Suprapubic skin (tissue), 4 donors: ENCODE measurements around the gene URAD. TPM values are rescaled to one million over a fixed set of nuclear protein-coding genes. Genes with fewer than 3 reads are reported as not detected.

Source experiments
- DNase-seq, 2 donors: peaks; one replicate each; pipeline ENCODE4 v3.0.0-alpha.2; 2019; ENCODE audit warnings: low spot score in 2 of 2
- H3K27ac ChIP-seq: fragments of 200-600 bp; sonication (generic); one replicate; pipeline ENCODE4 v1.5.1; 2019
- H3K27me3 ChIP-seq: fragments of 200-600 bp; sonication (generic); one replicate; pipeline ENCODE4 v1.5.1; 2019
- H3K36me3 ChIP-seq: fragments of 200-600 bp; sonication (generic); one replicate; pipeline ENCODE4 v1.5.1; 2019
- H3K4me1 ChIP-seq: fragments of 200-600 bp; sonication (generic); one replicate; pipeline ENCODE4 v1.5.1; 2019
- H3K4me3 ChIP-seq: fragments of 200-600 bp; sonication (generic); one replicate; pipeline ENCODE4 v1.5.1; 2019; ENCODE audit warnings: mild to moderate bottlenecking
- H3K9me3 ChIP-seq: fragments of 200-600 bp; sonication (generic); one replicate; pipeline ENCODE4 v1.5.1; 2019
- CTCF ChIP-seq, 2 donors: fragments of 200-600 bp in 1 of 2; fragments of 450-650 bp in 1 of 2; sonication (generic) in 1 of 2; IDR thresholded peaks; one replicate each; pipeline ENCODE4 v1.5.1; 2016 to 2019; ENCODE audit warnings: antibody characterized with exemption in 2 of 2, mild to moderate bottlenecking in 1 of 2, moderate library complexity in 1 of 2
- EP300 ChIP-seq: sonication (generic); formaldehyde crosslinking; IDR thresholded peaks from one replicate; pipeline ENCODE4 v1.6.1; 2017; ENCODE audit warnings: antibody characterized with exemption
- POLR2A ChIP-seq, 2 donors: fragments of 450-650 bp; IDR thresholded peaks; one replicate each; pipeline ENCODE4 v1.6.1; 2017; ENCODE audit warnings: antibody characterized with exemption in 2 of 2, mild to moderate bottlenecking in 2 of 2, moderate library complexity in 2 of 2
- POLR2AphosphoS5 ChIP-seq, 3 donors: sonication (generic); formaldehyde crosslinking; IDR thresholded peaks; one replicate each; pipeline ENCODE4 v1.6.1; 2017; ENCODE audit warnings: antibody characterized with exemption in 3 of 3
- WGBS: methylation state at CpG from one replicate; pipeline ENCODE4 v1.1.5; 2018; 5-methylcytosine and 5-hydroxymethylcytosine counted together
- total RNA-seq, 4 donors: library from RNA; depleted of rRNA; stranded (reverse); fragments of >200 nt; gene quantifications; one replicate each; pipeline ENCODE4 v1.1.0, GENCODE V29; 2016

URAD gene
- total RNA-seq, 4 donors from 2014 or later = not detected

GRCh38 chr13:27973291-27973690, 15.2 kb downstream of the URAD start:
- H3K4me3 ChIP-seq = no peak overlapping the region
- TF ChIP-seq POLR2A (IDR thresholded peaks at IDR 0.05) (no peak), CTCF (IDR thresholded peaks at IDR 0.05) (no peak), EP300 (no peak), POLR2AphosphoS5 (IDR thresholded peaks at IDR 0.05) (no peak)
- no peaks in the 10 kb centered on the region for H3K9me3 ChIP-seq
- no peak overlapping the region for H3K27ac ChIP-seq
- WGBS = 21% methylated on average over 5 of the region's 5 CpGs
- peaks cover 100% of the 10 kb centered on the region for H3K27me3 ChIP-seq
- peak in 1 of 2 donors; percentile 50 for DNase-seq
- peaks cover 22% of the 10 kb centered on the region for H3K4me1 ChIP-seq
- no peaks in the 10 kb centered on the region for H3K36me3 ChIP-seq

- TF ChIP-seq POLR2AphosphoS5 (IDR thresholded peaks at IDR 0.05) = no peak
- no peak for TF ChIP-seq CTCF (IDR thresholded peaks at IDR 0.05)
- TF ChIP-seq POLR2A (IDR thresholded peaks at IDR 0.05) = no peak
- no peak for TF ChIP-seq EP300
- H3K27ac ChIP-seq = no peak overlapping the region
- peaks cover 100% of the 10 kb centered on the region for H3K27me3 ChIP-seq
- DNase-seq = no peak
- peaks cover 22% of the 10 kb centered on the region for H3K4me1 ChIP-seq
- no peak overlapping the region for H3K4me3 ChIP-seq
- no peaks in the 10 kb centered on the region for H3K9me3 ChIP-seq
- no peaks in the 10 kb centered on the region for H3K36me3 ChIP-seq
- WGBS = 57% methylated on average over 2 of the region's 2 CpGs
Measured at GRCh38 chr13:27972478-27972820, 16.0 kb downstream of the URAD start.

GRCh38 chr13:27971776-27972477, 16.6 kb downstream of the URAD start:
- Histone ChIP-seq H3K9me3 (no peaks in the 10 kb centered on the region), H3K4me3 (no peak overlapping the region), H3K36me3 (no peaks in the 10 kb centered on the region), H3K27ac (no peak overlapping the region), H3K27me3 (peaks cover 100% of the 10 kb centered on the region), H3K4me1 (peaks cover 27% of the 10 kb centered on the region)
- no peak for TF ChIP-seq CTCF (IDR thresholded peaks at IDR 0.05)
- no peak for TF ChIP-seq POLR2A (IDR thresholded peaks at IDR 0.05)
- TF ChIP-seq EP300 = no peak
- TF ChIP-seq POLR2AphosphoS5 (IDR thresholded peaks at IDR 0.05) = no peak
- peak in 1 of 2 donors; percentile 47 for DNase-seq
- 59% methylated on average over 4 of the region's 7 CpGs for WGBS

- Histone ChIP-seq H3K36me3 (no peaks in the 10 kb centered on the region), H3K27me3 (peaks cover 100% of the 10 kb centered on the region), H3K4me3 (no peak overlapping the region), H3K27ac (no peak overlapping the region), H3K9me3 (no peaks in the 10 kb centered on the region), H3K4me1 (peaks cover 34% of the 10 kb centered on the region)
- DNase-seq = peak in 1 of 2 donors; percentile 24
- WGBS = 57% methylated on average over 12 of the region's 13 CpGs
- TF ChIP-seq CTCF (IDR thresholded peaks at IDR 0.05) (no peak), POLR2A (IDR thresholded peaks at IDR 0.05) (no peak), POLR2AphosphoS5 (IDR thresholded peaks at IDR 0.05) (no peak), EP300 (no peak)
Measured at GRCh38 chr13:27971236-27971645, 17.3 kb downstream of the URAD start.

- Histone ChIP-seq H3K27ac (no peak overlapping the region), H3K9me3 (no peaks in the 10 kb centered on the region), H3K4me3 (no peak overlapping the region), H3K4me1 (peaks cover 32% of the 10 kb centered on the region), H3K36me3 (no peaks in the 10 kb centered on the region), H3K27me3 (peaks cover 100% of the 10 kb centered on the region)
- DNase-seq = peak in 1 of 2 donors; percentile 56
- 7% methylated on average over 30 of the region's 53 CpGs for WGBS
- TF ChIP-seq POLR2A (IDR thresholded peaks at IDR 0.05) = no peak
- no peak for TF ChIP-seq POLR2AphosphoS5 (IDR thresholded peaks at IDR 0.05)
- TF ChIP-seq EP300 = no peak
- no peak for TF ChIP-seq CTCF (IDR thresholded peaks at IDR 0.05)
Measured at GRCh38 chr13:27970382-27971235, 17.9 kb downstream of the URAD start.
